BLaER1 (cell line): ENCODE results near the gene ZNF747.

ENCODE experiments used
- H3K27ac ChIP-seq: shearing (Covaris generic); formaldehyde crosslinking; 2 replicates; pipeline ENCODE4 v1.8.1; 2022
- H3K27me3 ChIP-seq: shearing (Covaris generic); formaldehyde crosslinking; 2 replicates; pipeline ENCODE4 v1.8.1; 2022
- H3K36me3 ChIP-seq: shearing (Covaris generic); formaldehyde crosslinking; 2 replicates; pipeline ENCODE4 v1.8.1; 2022
- H3K4me1 ChIP-seq: shearing (Covaris generic); formaldehyde crosslinking; 2 replicates; pipeline ENCODE4 v1.8.1; 2022
- H3K4me2 ChIP-seq: shearing (Covaris generic); formaldehyde crosslinking; 2 replicates; pipeline ENCODE4 v1.8.1; 2022
- H3K4me3 ChIP-seq: shearing (Covaris generic); formaldehyde crosslinking; 2 replicates; pipeline ENCODE4 v1.8.1; 2022
- H3K9ac ChIP-seq: shearing (Covaris generic); formaldehyde crosslinking; 2 replicates; pipeline ENCODE4 v1.8.1; 2022
- H3K9me3 ChIP-seq: shearing (Covaris generic); formaldehyde crosslinking; 2 replicates; pipeline ENCODE4 v1.8.1; 2022
- H4K20me1 ChIP-seq: shearing (Covaris generic); formaldehyde crosslinking; 2 replicates; pipeline ENCODE4 v1.8.1; 2022
- Cebpa-rat ChIP-seq: shearing (Covaris generic); IDR thresholded peaks from 2 replicates; pipeline ENCODE4 v1.8.1; 2022

The ZNF747 gene

DNA sequence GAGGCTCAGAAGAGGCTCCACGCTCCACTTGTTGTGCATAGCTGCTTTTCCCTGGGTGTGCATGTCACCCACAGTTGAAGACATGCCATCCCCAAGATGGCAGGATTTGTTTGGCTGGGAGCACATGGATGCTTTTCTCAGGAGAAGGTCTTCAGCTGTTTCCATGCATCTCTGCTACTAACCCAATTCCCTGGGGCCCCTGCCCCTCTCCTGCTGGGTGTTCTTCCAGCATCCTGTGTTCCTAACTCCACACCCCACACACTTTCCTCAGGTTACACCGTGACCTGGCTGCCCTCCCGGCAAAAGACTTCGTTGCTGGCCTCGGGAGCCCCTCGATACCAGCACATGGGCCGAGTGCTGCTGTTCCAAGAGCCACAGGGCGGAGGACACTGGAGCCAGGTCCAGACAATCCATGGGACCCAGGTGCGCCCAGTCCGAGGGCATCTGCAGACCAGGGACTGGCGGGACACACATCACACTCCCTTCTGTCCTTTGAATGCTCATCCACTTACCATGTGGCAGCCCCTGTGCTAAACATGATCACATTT is 40.6 kb downstream of the ZNF747 start:
- Histone ChIP-seq H3K4me2 (no peak overlapping the region), H3K4me3 (no peak overlapping the region), H3K9me3 (no peaks in the 10 kb centered on the region), H3K9ac (no peak overlapping the region), H3K36me3 (no peaks in the 10 kb centered on the region), H3K4me1 (peaks cover 15% of the 10 kb centered on the region), H4K20me1 (no peaks in the 10 kb centered on the region), H3K27ac (no peak overlapping the region), H3K27me3 (no peaks in the 10 kb centered on the region)
- no peak for TF ChIP-seq Cebpa-rat

DNA sequence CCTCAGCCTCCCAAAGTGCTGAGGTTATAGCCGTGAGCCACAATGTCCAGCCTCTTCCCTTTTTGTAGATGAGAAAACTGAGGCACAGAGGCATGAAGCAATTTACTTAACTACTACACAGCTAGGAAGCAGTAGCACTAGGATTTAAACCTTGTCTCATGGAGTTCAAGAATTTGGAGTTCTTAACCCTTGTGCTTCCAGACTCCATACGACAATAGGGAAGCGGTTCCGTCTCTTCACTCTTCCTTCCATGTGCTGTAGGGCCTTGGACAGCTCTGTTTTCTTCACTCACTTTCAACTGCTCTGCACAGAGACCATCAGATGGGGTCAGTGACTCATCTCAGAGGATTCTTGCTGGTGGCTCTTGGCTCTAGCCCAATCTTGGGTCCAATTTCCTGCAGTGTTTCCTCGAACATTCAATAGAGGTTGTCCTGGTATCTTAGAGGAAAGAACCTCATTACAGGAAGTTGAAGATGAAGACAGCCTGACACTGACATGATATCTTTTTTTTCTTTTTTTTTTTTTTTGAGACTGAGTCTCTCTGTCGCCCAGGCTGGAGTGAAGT is 42.8 kb downstream of the ZNF747 start:
- H3K9me3 ChIP-seq: no peaks in the 10 kb centered on the region
- H3K4me2 ChIP-seq: no peak overlapping the region
- peaks cover 15% of the 10 kb centered on the region for H3K4me1 ChIP-seq
- H3K27ac ChIP-seq: no peak overlapping the region
- no peaks in the 10 kb centered on the region for H3K27me3 ChIP-seq
- H3K4me3 ChIP-seq: no peak overlapping the region
- no peak for TF ChIP-seq Cebpa-rat
- H3K36me3 ChIP-seq: no peaks in the 10 kb centered on the region
- H4K20me1 ChIP-seq: no peaks in the 10 kb centered on the region
- no peak overlapping the region for H3K9ac ChIP-seq

DNA sequence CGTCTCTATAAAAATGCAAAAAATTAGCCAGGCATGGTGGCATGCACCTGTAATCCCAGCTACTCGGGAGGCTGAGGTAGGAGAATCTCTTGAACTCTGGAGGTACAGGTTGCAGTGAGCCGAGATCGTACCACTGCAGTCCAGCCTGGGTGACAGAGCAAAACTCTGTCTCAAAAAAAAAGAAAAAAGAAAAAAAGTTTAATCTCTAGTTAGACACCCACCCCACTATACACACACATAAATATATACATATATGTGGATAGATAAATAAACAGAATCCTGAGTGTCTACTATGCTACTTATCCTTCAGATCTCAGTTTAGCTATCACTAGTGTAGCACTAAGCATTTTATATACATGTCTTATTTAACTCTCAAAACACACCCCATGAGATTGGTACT is 43.4 kb downstream of the ZNF747 start:
- no peaks in the 10 kb centered on the region for H3K9me3 ChIP-seq
- H3K27ac ChIP-seq: no peak overlapping the region
- H3K36me3 ChIP-seq: no peaks in the 10 kb centered on the region
- no peak overlapping the region for H3K4me3 ChIP-seq
- peaks cover 15% of the 10 kb centered on the region for H3K4me1 ChIP-seq
- H3K4me2 ChIP-seq: no peak overlapping the region
- no peaks in the 10 kb centered on the region for H4K20me1 ChIP-seq
- H3K27me3 ChIP-seq: no peaks in the 10 kb centered on the region
- no peak for TF ChIP-seq Cebpa-rat
- no peak overlapping the region for H3K9ac ChIP-seq

DNA sequence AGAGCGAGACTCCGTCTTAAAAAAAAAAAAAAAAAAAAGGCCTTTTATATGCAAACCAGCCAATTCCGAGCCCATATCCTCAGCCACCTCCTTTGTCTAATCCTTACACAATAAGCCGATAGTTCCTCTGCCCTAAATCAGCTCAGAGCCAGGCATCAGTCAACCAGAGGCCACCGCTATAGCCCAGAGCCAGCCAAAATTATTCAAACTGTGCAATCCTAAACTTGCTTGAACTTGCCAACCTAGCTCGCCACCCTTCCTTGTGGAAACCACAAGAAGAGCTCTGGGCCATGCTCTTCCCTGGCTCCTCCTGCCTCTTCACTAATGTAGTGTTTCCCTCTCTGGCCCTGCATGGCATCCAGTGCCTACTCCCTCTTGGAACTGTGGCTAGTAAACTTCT is 44.4 kb downstream of the ZNF747 start:
- Histone ChIP-seq H4K20me1 (no peaks in the 10 kb centered on the region), H3K4me3 (no peak overlapping the region), H3K27ac (no peak overlapping the region), H3K27me3 (no peaks in the 10 kb centered on the region), H3K4me1 (peaks cover 12% of the 10 kb centered on the region; the same call in 1 of the 2 replicates), H3K9ac (no peak overlapping the region), H3K4me2 (no peak overlapping the region), H3K36me3 (no peaks in the 10 kb centered on the region), H3K9me3 (no peaks in the 10 kb centered on the region)
- no peak for TF ChIP-seq Cebpa-rat

DNA sequence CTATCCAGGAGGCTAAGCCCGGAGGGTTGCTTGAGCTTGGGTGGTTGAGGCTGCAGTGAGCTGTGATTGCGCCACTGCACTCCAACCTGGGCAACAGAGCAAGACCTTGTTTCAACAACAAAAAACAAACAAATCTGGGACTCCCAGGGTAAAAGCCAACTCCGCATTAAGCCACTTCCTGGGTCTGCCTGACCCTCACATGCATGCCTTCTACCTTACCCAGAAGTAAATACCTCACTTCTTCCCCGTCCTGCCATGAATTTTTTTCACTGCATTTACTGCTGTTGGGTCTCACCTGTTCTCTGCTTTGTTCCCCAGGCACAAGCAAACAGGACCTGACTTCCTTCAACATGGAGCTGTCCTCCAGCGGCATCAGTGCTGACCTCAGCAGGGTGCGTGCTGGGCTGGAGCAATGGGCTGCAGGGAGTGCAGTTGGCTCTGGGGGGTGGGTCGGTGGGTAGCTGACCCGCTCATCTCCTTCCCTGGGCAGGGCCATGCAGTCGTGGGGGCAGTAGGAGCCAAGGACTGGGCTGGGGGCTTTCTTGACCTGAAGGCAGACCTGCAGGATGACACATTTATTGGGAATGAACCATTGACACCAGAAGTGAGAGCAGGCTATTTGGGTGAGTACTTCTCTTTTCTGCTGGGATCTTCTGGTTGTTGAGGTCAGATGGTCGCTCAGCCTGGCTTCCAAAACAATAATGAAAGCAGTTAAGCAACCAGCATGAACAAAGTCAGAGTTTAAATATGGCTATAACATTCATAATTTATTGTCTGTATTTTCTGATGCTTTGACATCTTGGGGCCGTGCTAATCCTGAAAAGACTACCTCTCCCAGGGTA is 45.7 kb downstream of the ZNF747 start:
- H3K9me3 ChIP-seq: no peaks in the 10 kb centered on the region
- H3K4me2 ChIP-seq: no peak overlapping the region

DNA sequence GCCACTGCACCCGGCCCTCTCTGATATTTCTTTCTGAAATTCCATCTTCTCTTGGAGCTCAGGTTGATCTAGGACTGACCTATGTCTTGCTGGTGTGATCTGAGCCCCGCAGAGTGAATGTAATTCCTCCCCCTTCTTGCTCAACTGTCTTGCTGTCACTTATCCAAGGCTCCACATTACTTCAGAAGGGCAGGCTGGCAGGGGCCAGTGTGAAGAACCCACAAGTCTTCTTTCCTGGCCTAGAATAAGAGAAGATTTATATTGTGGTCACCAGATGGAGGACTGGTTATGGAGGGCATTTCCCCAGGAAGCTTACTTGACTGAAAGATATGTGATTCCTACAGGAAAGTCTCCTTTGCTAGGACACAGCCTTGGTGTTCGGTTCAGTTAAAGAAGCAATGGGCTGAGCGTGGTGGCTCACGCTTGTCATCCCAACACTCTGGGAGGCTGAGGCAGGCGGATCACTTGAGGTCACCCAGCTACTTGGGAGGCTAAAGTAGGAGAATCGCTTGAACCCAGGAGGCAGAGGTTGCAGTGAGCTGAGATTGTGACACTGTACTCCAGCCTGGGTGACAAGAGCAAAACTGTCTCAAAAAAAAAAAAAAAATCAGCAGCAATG is 48.7 kb downstream of the ZNF747 start:
- no peak overlapping the region for H3K4me3 ChIP-seq
- no peaks in the 10 kb centered on the region for H3K27me3 ChIP-seq
- no peak overlapping the region for H3K27ac ChIP-seq
- peaks cover 12% of the 10 kb centered on the region; the same call in 1 of the 2 replicates for H3K4me1 ChIP-seq
- no peaks in the 10 kb centered on the region for H3K9me3 ChIP-seq
- TF ChIP-seq Cebpa-rat: no peak
- no peaks in the 10 kb centered on the region for H4K20me1 ChIP-seq
- H3K4me2 ChIP-seq: no peak overlapping the region
- H3K9ac ChIP-seq: no peak overlapping the region
- H3K36me3 ChIP-seq: no peaks in the 10 kb centered on the region

More for the DNA sequence above, 45.7 kb downstream of the ZNF747 start:
- H3K36me3 ChIP-seq: no peaks in the 10 kb centered on the region
- no peak overlapping the region for H3K9ac ChIP-seq
- TF ChIP-seq Cebpa-rat: no peak
- H4K20me1 ChIP-seq: no peaks in the 10 kb centered on the region
- H3K4me3 ChIP-seq: no peak overlapping the region
- H3K27ac ChIP-seq: no peak overlapping the region
- no peaks in the 10 kb centered on the region for H3K27me3 ChIP-seq
- peaks cover 19% of the 10 kb centered on the region; the same call in 1 of the 2 replicates for H3K4me1 ChIP-seq

DNA sequence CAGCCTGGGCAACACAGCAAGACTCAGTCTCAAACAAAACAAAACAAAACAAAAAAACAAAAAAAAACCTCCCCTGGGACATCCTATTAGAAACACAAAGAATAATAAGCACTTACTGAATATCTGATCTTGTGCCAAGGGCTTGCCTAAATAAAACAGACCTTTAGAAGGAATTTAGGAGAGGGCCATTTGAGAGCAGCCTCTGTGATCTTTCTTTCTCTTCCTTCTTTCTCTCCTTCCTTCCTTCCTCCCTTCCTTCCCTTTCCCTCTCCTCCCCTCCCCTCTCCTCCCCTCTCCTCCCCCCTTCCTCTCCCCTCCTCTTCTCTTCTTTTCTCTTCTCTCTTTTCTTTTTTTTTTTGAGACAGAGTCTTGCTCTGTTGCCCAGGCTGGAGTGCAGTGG is 49.8 kb downstream of the ZNF747 start:
- no peak for TF ChIP-seq Cebpa-rat
- Histone ChIP-seq H3K9ac (no peak overlapping the region), H3K4me2 (no peak overlapping the region)

DNA sequence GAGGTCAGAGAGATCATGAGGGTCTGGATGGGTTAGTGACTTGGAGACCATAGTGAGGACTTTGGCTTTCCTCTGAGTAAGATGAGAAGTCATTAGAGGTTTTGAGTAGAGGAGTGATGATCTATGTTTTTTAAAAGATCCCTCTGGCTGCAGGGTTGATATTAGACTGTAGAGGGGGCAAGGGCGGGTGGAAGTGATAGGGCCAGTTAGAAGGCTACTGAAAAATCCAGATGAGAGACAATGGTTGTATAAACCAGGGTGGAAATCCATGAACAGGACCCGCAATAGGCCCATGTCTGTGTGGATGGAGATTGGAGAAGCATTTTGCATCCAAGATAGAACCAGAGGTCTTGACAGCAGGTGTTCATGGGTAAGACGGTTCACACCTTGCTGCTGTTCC is 52.3 kb downstream of the ZNF747 start:
- Histone ChIP-seq H3K27ac (no peak overlapping the region), H3K36me3 (no peaks in the 10 kb centered on the region), H4K20me1 (no peaks in the 10 kb centered on the region), H3K4me2 (no peak overlapping the region), H3K4me3 (no peak overlapping the region), H3K27me3 (no peaks in the 10 kb centered on the region), H3K4me1 (peaks cover 12% of the 10 kb centered on the region; the same call in 1 of the 2 replicates), H3K9me3 (no peaks in the 10 kb centered on the region), H3K9ac (no peak overlapping the region)
- no peak for TF ChIP-seq Cebpa-rat

More for the DNA sequence above, 49.8 kb downstream of the ZNF747 start:
- no peaks in the 10 kb centered on the region for H3K27me3 ChIP-seq
- H3K4me3 ChIP-seq: no peak overlapping the region
- H4K20me1 ChIP-seq: no peaks in the 10 kb centered on the region
- H3K4me1 ChIP-seq: peaks cover 12% of the 10 kb centered on the region; the same call in 1 of the 2 replicates
- H3K27ac ChIP-seq: no peak overlapping the region
- H3K36me3 ChIP-seq: no peaks in the 10 kb centered on the region
- no peaks in the 10 kb centered on the region for H3K9me3 ChIP-seq

DNA sequence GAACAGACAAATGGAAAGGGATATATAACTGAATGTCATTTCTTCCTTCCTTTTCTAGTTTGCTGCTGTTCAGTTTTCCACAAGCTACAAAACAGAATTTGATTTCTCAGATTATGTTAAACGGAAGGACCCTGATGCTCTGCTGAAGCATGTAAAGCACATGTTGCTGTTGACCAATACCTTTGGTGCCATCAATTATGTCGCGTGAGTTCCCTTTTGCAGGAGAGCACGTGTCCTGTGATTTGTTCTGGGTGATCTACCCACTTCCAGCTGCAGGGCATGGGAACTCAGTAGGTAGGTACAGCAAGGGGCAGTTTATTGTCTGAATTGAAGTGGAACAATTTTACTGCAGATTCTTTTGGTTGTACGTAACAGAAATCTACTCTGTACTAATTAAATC is 53.3 kb downstream of the ZNF747 start:
- no peak for TF ChIP-seq Cebpa-rat
- no peak overlapping the region for H3K4me3 ChIP-seq
- H3K36me3 ChIP-seq: no peaks in the 10 kb centered on the region
- no peaks in the 10 kb centered on the region for H3K9me3 ChIP-seq
- H3K27me3 ChIP-seq: no peaks in the 10 kb centered on the region
- peaks cover 12% of the 10 kb centered on the region; the same call in 1 of the 2 replicates for H3K4me1 ChIP-seq
- no peak overlapping the region for H3K4me2 ChIP-seq
- H3K27ac ChIP-seq: no peak overlapping the region
- no peak overlapping the region for H3K9ac ChIP-seq
- H4K20me1 ChIP-seq: no peaks in the 10 kb centered on the region
